ENCODE data around the gene LYPD8. TPM values are rescaled to one million over a fixed set of nuclear protein-coding genes. Genes with fewer than 3 reads are reported as not detected.
A peak's percentile ranks its signal among the peaks of the same experiment; 100 is the strongest.

The LYPD8 gene
- total RNA-seq, 1 donor from 2014 or later: not detected

DNA sequence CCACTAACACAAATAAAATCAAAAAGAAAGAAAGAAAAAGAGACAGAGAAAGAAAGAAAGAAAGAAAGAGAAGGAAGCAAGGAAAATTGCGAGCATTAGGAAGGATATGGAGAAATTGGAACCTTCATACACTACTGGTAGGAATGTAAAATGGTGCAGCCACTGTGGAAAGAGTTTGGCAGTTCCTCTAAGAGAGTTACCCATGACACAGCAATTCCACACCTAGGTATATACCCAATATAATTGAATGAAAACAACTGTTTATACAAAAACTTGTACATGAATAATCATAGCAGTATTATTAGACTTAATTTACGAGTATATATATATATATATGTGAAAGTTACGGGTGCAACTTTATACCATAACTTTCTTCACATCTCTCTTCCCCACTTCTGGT, 4.1 kb upstream of the LYPD8 start:
- no peak for FAIRE-seq
- DNase-seq (ENCODE audit: low spot score in 2 of 2): no peak

- no peak for FAIRE-seq
- DNase-seq (ENCODE audit: low spot score in 2 of 2): no peak
These were observed 2.8 kb upstream of the LYPD8 start for GRCh38 chr1:248758352-248758751.

DNA sequence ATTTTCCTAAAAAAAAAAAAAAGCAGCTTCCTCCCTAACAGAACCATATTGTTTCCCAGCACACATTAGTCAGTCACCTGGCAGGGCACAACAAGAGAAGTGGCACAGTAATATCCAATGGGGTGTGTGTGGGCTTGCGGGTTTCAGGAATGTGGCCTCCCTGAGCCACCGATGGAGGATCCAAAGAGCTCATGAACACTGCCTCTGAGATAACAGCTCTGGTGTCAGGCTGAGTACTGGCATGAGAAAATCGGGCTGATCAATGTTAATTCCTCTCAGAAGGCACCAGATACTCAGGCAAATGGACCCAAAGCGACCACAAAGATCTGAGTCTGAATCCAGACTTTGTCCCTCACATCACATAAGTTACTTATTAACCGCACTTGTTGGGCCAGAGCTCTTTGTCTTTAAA, 2.2 kb upstream of the LYPD8 start:
- FAIRE-seq (no peak), DNase-seq (ENCODE audit: low spot score in 2 of 2) (no peak)

- FAIRE-seq: no peak
- DNase-seq (ENCODE audit: low spot score in 2 of 2): no peak
These were observed 1.1 kb upstream of the LYPD8 start for GRCh38 chr1:248756636-248757035.

DNA sequence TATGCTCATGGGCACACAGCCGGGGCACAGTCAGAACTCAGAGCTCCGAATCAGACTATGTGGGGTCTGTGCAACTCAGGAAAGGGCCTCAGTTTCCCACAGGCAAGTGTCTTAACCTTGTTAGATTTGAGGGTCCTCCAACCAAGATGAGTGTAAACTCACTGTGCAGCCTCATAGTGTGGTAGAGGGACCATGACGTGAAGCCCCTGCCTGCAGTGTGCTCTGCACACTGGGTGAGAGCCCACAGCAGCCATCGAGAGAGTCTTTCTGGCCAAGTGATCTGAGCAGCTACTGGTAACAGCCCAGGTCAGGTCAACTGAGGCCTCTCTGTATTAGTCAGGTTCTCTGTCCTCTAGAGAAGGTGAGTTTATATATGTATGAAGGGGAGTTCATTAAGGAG, 592 bp upstream of the LYPD8 start:
- FAIRE-seq (no peak), DNase-seq (ENCODE audit: low spot score in 2 of 2) (no peak)

GRCh38 chr1:248753708-248754280, 1.8 kb downstream of the LYPD8 start:
- FAIRE-seq (no peak), DNase-seq (ENCODE audit: low spot score in 2 of 2) (no peak)

GRCh38 chr1:248753029-248753594, 2.4 kb downstream of the LYPD8 start:
- DNase-seq (ENCODE audit: low spot score in 2 of 2): no peak
- FAIRE-seq: no peak

- no peak for FAIRE-seq
These were observed 3.2 kb downstream of the LYPD8 start for GRCh38 chr1:248752161-248753028.

GRCh38 chr1:248751635-248752034, 3.9 kb downstream of the LYPD8 start:
- FAIRE-seq: no peak

More at GRCh38 chr1:248752161-248753028, 3.2 kb downstream of the LYPD8 start:
- DNase-seq (ENCODE audit: low spot score in 2 of 2): no peak

GRCh38 chr1:248751142-248751541, 4.4 kb downstream of the LYPD8 start:
- DNase-seq (ENCODE audit: low spot score in 2 of 2) (no peak), FAIRE-seq (no peak)

More at GRCh38 chr1:248751635-248752034, 3.9 kb downstream of the LYPD8 start:
- DNase-seq (ENCODE audit: low spot score in 2 of 2): no peak

- DNase-seq (ENCODE audit: low spot score in 2 of 2) (no peak), FAIRE-seq (no peak)
These were observed 5.1 kb downstream of the LYPD8 start for GRCh38 chr1:248750496-248750895.

GRCh38 chr1:248748211-248748610, 7.3 kb downstream of the LYPD8 start:
- DNase-seq (ENCODE audit: low spot score in 2 of 2) (peak in 1 of 2 donors; percentile 25), FAIRE-seq (no peak)

DNA sequence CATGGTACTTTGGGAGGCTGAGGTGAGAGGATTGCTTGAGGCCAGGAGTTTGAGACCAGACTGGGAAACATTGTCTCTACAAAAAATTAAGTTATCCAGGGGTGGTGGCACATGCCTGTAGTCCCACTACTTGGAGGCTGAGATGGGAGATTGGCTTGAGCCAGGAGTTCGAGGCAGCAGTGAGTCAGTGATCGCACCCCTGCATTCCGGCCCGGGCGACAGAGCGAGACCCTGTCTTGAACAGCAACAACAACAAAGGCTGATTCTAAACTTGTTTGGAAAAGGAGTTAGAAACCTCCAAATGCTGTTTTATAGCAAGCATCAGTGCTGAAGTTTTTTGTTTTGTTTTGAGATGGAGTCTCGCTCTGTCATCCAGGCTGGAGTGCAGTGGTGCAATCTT, 14.7 kb downstream of the LYPD8 start:
- FAIRE-seq (no peak), DNase-seq (ENCODE audit: low spot score in 2 of 2) (no peak)

DNA sequence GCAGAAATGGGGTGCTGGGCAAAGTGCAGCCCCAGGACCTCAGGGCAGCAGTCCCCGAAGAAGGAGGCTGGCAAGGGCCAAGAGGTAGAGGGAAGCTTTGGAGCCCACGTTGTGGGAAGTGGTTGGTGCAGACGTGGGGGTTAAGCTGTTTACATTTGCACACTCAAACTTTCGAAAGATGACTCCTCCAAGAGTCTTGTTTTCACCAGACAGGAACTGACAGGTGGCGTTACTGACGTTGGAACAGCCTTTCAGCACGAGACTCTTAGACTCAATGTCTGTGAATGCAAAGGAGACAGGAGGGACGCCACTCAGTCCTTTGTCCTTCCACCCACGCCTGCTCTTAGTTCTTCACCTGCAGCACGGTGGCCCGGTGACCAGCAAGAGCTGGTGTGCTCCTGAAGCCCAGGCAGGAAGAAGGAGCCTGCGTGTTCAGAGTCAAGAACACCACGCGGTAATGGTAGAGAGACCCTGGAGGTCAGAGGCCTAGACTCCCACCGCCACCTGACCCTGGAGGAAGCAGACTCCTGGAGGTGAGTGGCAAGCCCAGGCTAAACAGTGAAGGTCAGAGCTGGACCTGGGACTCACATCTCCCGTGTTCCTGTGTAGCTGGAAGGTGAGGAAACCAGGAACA, 15.9 kb downstream of the LYPD8 start:
- DNase-seq (ENCODE audit: low spot score in 2 of 2) (no peak), FAIRE-seq (no peak)

DNA sequence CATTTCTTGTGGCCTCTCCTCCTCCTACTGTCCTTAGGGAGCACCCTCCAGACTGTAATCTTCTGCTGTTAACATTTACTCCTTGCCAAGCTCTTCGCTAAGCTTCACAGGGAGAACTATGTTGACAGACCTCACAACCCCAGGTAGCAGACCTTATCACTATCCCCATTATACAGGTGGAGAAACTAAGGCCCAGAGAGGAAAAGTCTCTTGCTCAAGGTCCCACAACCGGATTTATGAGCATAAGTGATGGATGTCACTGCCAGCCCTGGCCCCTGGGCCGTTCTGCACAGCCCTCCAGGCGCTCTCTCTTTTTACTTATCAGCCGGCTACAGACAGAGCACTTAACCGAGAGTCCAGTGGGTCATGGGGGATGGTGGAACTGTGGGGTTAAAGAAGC, 18.1 kb downstream of the LYPD8 start:
- no peak for DNase-seq (ENCODE audit: low spot score in 2 of 2)
- FAIRE-seq: no peak

- FAIRE-seq: no peak
- no peak for DNase-seq (ENCODE audit: low spot score in 2 of 2)
These were observed 18.6 kb downstream of the LYPD8 start for GRCh38 chr1:248736977-248737376.

DNA sequence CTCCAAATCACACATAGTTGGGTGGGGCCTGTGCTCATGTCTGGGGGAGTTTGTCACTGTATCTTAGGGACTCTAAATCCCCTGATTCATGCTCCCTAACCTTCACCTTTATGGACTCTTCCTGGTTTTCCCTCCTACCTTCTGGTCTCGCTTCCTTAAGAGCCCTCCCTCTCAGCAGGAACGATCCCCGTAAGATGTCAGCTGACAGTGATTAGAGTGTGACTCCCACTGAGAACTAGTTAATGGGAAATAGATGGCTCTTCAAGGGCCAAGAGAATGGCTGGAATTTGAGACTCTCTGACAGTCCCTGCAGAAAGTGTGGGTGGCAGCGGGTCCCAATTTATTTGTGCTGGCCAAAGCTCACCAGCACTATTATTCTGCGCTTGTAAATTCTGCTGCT, 22.0 kb downstream of the LYPD8 start:
- DNase-seq (ENCODE audit: low spot score in 2 of 2) (no peak), FAIRE-seq (no peak)

GRCh38 chr1:248730507-248731335, 24.8 kb downstream of the LYPD8 start:
- no peak for DNase-seq (ENCODE audit: low spot score in 2 of 2)
- FAIRE-seq: no peak

DNA sequence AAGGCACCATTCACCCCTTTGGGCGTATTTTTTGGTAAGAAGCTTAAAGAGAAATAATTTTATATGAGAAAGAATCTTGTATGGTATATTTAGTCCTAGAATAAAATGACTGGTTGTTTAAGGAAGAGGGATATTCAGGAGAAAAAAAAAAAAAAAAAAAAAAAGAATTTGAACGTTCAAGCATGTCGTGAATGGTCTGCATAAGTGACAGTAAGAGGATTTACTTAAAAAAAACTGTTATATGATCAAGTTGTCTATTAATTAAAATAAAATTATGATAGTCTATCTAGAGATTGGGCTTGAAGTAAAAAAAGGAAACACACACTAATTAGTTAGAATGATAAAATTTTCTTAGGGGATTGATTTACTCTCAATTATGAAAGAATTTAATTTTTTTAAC, 41.3 kb downstream of the LYPD8 start:
- no peak for FAIRE-seq
- DNase-seq (ENCODE audit: low spot score in 2 of 2): no peak

- DNase-seq (ENCODE audit: low spot score in 2 of 2) (no peak), FAIRE-seq (no peak)
These were observed 45.2 kb downstream of the LYPD8 start for GRCh38 chr1:248710305-248710900.

Measured in frontal cortex (tissue), 4 donors.